IMR-90 (cell line): Measurements from ENCODE around the gene ALDH1A1. TPM values are rescaled to one million over a fixed set of nuclear protein-coding genes. Genes with fewer than 3 reads are reported as not detected.

ENCODE experiments used
- ATAC-seq: fragments of 200-7000 bp; cut with Tn5 transposase; 2 replicates; pipeline ENCODE4 v1.9.1; 2020; ENCODE audit warnings: low read depth, mild to moderate bottlenecking, moderate library complexity
- BruUV-seq: library from RNA; stranded (reverse); fragments of 400-500 nt; replicated peaks from 2 replicates; lab custom pipeline; 2021; lab: Mats Ljungman, UMichigan
- CTCF ChIA-PET: fragments of 300-600 bp; formaldehyde crosslinking; extraction: SDS; loops from one replicate; lab custom pipeline; 2021; ENCODE audit warnings: antibody characterized with exemption; lab: Yijun Ruan, JAX
- POLR2A ChIA-PET: fragments of 300-600 bp; sonication (Branson Sonifier 250); formaldehyde crosslinking; loops from one replicate; lab custom pipeline; 2022; ENCODE audit warnings: antibody characterized with exemption; ENCODE audit not compliant: unreplicated experiment; lab: Charles Lee
- DNase-seq: peaks from one replicate; pipeline ENCODE4 v3.0.0; 2013
- H2AFZ ChIP-seq: replicated peaks from 2 replicates; pipeline ENCODE3; 2013; ENCODE audit warnings: low read length, mild to moderate bottlenecking; ENCODE audit not compliant: poor library complexity
- H2AK5ac ChIP-seq: 2 replicates; pipeline ENCODE4 v1.6.1; 2013; ENCODE audit warnings: low read depth, low read length, inconsistent platforms
- H2AK9ac ChIP-seq: replicated peaks from 2 replicates; pipeline ENCODE3; 2013; ENCODE audit warnings: mild to moderate bottlenecking, low read depth, low read length, moderate library complexity; ENCODE audit not compliant: poor library complexity
- H2BK120ac ChIP-seq: 2 replicates; pipeline ENCODE4 v1.6.1; 2013; ENCODE audit warnings: low read depth, low read length, inconsistent platforms
- H2BK15ac ChIP-seq: 3 replicates; pipeline ENCODE4 v1.6.1; 2013; ENCODE audit warnings: low read depth, low read length, inconsistent platforms
- H2BK20ac ChIP-seq: 2 replicates; pipeline ENCODE4 v1.6.1; 2013; ENCODE audit warnings: low read depth, mild to moderate bottlenecking, inconsistent platforms, low read length, moderate library complexity
- H2BK5ac ChIP-seq: 2 replicates; pipeline ENCODE4 v1.6.1; 2013; ENCODE audit warnings: mild to moderate bottlenecking, low read depth, low read length, inconsistent platforms; ENCODE audit not compliant: poor library complexity, severe bottlenecking
- H3K14ac ChIP-seq: replicated peaks from 2 replicates; pipeline ENCODE4 v1.6.1; 2013; ENCODE audit warnings: low read depth, low read length, inconsistent platforms
- H3K18ac ChIP-seq: 2 replicates; pipeline ENCODE4 v1.6.1; 2013; ENCODE audit warnings: low read depth, low read length, control low read depth
- H3K23ac ChIP-seq: 2 replicates; pipeline ENCODE4 v1.6.1; 2013; ENCODE audit warnings: low read depth, low read length, inconsistent platforms
- H3K27ac ChIP-seq: 2 replicates; pipeline ENCODE4 v1.5.1; 2013; ENCODE audit warnings: mild to moderate bottlenecking, control low read depth, low read length; ENCODE audit not compliant: insufficient read depth
- H3K27me3 ChIP-seq: 2 replicates; pipeline ENCODE4 v1.6.1; 2013; ENCODE audit warnings: low read length; ENCODE audit not compliant: control insufficient read depth, insufficient read depth
- H3K36me3 ChIP-seq: 2 replicates; pipeline ENCODE4 v1.6.1; 2013; ENCODE audit warnings: low read length, mixed read lengths; ENCODE audit not compliant: control insufficient read depth, insufficient read depth
- H3K4ac ChIP-seq: 2 replicates; pipeline ENCODE4 v1.6.1; 2013; ENCODE audit warnings: low read depth, low read length, inconsistent platforms
- H3K4me1 ChIP-seq: 2 replicates; pipeline ENCODE4 v1.6.1; 2013; ENCODE audit warnings: low read length, mixed read lengths; ENCODE audit not compliant: control insufficient read depth, insufficient read depth
- H3K4me2 ChIP-seq: 2 replicates; pipeline ENCODE4 v1.6.1; 2013; ENCODE audit warnings: low read depth, mild to moderate bottlenecking, control low read depth, low read length, moderate library complexity
- H3K4me3 ChIP-seq: 2 replicates; pipeline ENCODE4 v1.5.1; 2013; ENCODE audit warnings: low read depth, mild to moderate bottlenecking, control low read depth, low read length, moderate library complexity; ENCODE audit not compliant: insufficient read depth
- H3K56ac ChIP-seq: 2 replicates; pipeline ENCODE4 v1.6.1; 2013; ENCODE audit warnings: low read length, inconsistent platforms; ENCODE audit not compliant: insufficient read depth; ENCODE audit errors: extremely low read depth
- H3K79me1 ChIP-seq, 2 experiments: 2 replicates each; pipeline ENCODE4 v1.6.1; 2013; ENCODE audit warnings: low read length in 2 of 2, inconsistent platforms in 1 of 2, low read depth in 1 of 2
- H3K9ac ChIP-seq: 2 replicates; pipeline ENCODE4 v1.6.1; 2013; ENCODE audit warnings: low read depth, low read length, control low read depth
- H3K9me1 ChIP-seq: 2 replicates; pipeline ENCODE4 v1.6.1; 2013; ENCODE audit warnings: low read length, inconsistent platforms; ENCODE audit not compliant: insufficient read depth
- H3K9me3 ChIP-seq: 2 replicates; pipeline ENCODE4 v1.6.1; 2013; ENCODE audit warnings: low read length; ENCODE audit not compliant: control insufficient read depth, insufficient read depth
- H4K20me1 ChIP-seq: 2 replicates; pipeline ENCODE4 v1.6.1; 2013; ENCODE audit warnings: low read length, inconsistent platforms; ENCODE audit not compliant: insufficient read depth
- H4K5ac ChIP-seq: 2 replicates; pipeline ENCODE4 v1.6.1; 2013; ENCODE audit warnings: mild to moderate bottlenecking, low read depth, low read length, control low read depth
- H4K8ac ChIP-seq, 2 experiments: 2 replicates each; pipeline ENCODE4 v1.6.1; 2013; ENCODE audit warnings: low read depth in 2 of 2, low read length in 2 of 2, control low read depth in 1 of 2, inconsistent platforms in 1 of 2
- H4K91ac ChIP-seq: 2 replicates; pipeline ENCODE4 v1.6.1; 2013; ENCODE audit warnings: low read depth, low read length, inconsistent platforms; ENCODE audit not compliant: insufficient read depth
- BHLHE40 ChIP-seq: fragments of 150-350 bp; IDR thresholded peaks from 2 replicates; pipeline ENCODE4 v1.6.1; 2016; ENCODE audit warnings: mild to moderate bottlenecking, low read depth, low read length
- CEBPB ChIP-seq: IDR thresholded peaks from 2 replicates; pipeline ENCODE4 v1.6.1; 2012; ENCODE audit warnings: low read depth, low read length, improper control_type of control experiment
- CTCF ChIP-seq: conservative IDR thresholded peaks from 2 replicates; pipeline ENCODE4 v1.5.1; 2012; ENCODE audit warnings: mild to moderate bottlenecking, low read depth, low read length, improper control_type of control experiment
- FOS ChIP-seq: fragments of 150-350 bp; IDR thresholded peaks from 2 replicates; pipeline ENCODE4 v1.6.1; 2016; ENCODE audit warnings: low read depth, low read length
- MAFK ChIP-seq: IDR thresholded peaks from 2 replicates; pipeline ENCODE4 v1.6.1; 2012; ENCODE audit warnings: low read depth, low read length, improper control_type of control experiment
- MAZ ChIP-seq: IDR thresholded peaks from 2 replicates; pipeline ENCODE4 v1.6.1; 2012; ENCODE audit warnings: low read depth, mild to moderate bottlenecking, low read length, improper control_type of control experiment, moderate library complexity, borderline replicate concordance
- NFE2L2 ChIP-seq: fragments of 150-350 bp; IDR thresholded peaks from 2 replicates; pipeline ENCODE4 v1.6.1; 2016; ENCODE audit warnings: low read depth, mild to moderate bottlenecking, low read length
- POLR2A ChIP-seq: IDR thresholded peaks from 2 replicates; pipeline ENCODE4 v1.6.1; 2012; ENCODE audit warnings: mild to moderate bottlenecking, low read depth, low read length
- RAD21 ChIP-seq: IDR thresholded peaks from 2 replicates; pipeline ENCODE4 v1.6.1; 2012; ENCODE audit warnings: low read length, improper control_type of control experiment
- RCOR1 ChIP-seq: IDR thresholded peaks from 2 replicates; pipeline ENCODE4 v1.6.1; 2012; ENCODE audit warnings: mild to moderate bottlenecking, low read length, improper control_type of control experiment; ENCODE audit not compliant: insufficient replicate concordance
- RFX5 ChIP-seq: IDR thresholded peaks from 2 replicates; pipeline ENCODE4 v1.8.0; 2012; ENCODE audit warnings: low read depth, mild to moderate bottlenecking, low read length, moderate library complexity
- SMC3 ChIP-seq: fragments of 150-350 bp; IDR thresholded peaks from 2 replicates; pipeline ENCODE4 v1.6.1; 2016; ENCODE audit warnings: low read depth, mild to moderate bottlenecking, antibody characterized with exemption, low read length, moderate library complexity
- USF2 ChIP-seq: fragments of 150-350 bp; IDR thresholded peaks from 2 replicates; pipeline ENCODE4 v1.6.1; 2017; ENCODE audit warnings: mild to moderate bottlenecking, antibody characterized with exemption, low read length, low read depth
- WGBS, 2 experiments: methylation state at CpG; one replicate each; pipeline versions ENCODE4 v1.1.5 to v1.1.7; 2013; ENCODE audit warnings: missing lambda C conversion rate in 2 of 2; ENCODE audit not compliant: insufficient read length in 1 of 2; ENCODE audit errors: extremely low coverage in 2 of 2; 5-methylcytosine and 5-hydroxymethylcytosine counted together
- dilution Hi-C: fragments of 300-500 bp; cut with HindIII; formaldehyde crosslinking; loops from one replicate; pipeline ENCODE4 v1.14.3; 2018; ENCODE audit warnings: low sequenced_read_pairs; ENCODE audit not compliant: unreplicated experiment
- in situ Hi-C: fragments of 300-500 bp; cut with MboI; formaldehyde crosslinking; loops from 3 replicates; pipeline ENCODE4 v1.14.3; 2019; ENCODE audit warnings: low sequenced_read_pairs, inconsistent platforms, mixed read lengths
- intact Hi-C: fragments of 100-400 bp; cut with micrococcal nuclease; formaldehyde crosslinking; loops from 2 replicates; pipeline ENCODE4 v1.10.0; 2022
- polyA plus RNA-seq, 3 experiments: library from polyadenylated mRNA; depleted of rRNA; stranded (reverse); fragments of >200 nt; gene quantifications; 2 replicates each; pipeline ENCODE4 v1.2.3, GENCODE V29; 2012; ENCODE audit warnings: low replicate concordance in 1 of 3
- total RNA-seq: library from RNA; depleted of rRNA; stranded (reverse); fragments of >200 nt; gene quantifications from 2 replicates; pipeline ENCODE4 v1.2.3, GENCODE V29; 2012
- TF ChIP-seq, protein P1 (sequence below): fragments of 150-350 bp; IDR thresholded peaks from 2 replicates; pipeline ENCODE4 v1.6.1; 2016; ENCODE audit warnings: low read depth, mild to moderate bottlenecking, low read length, moderate library complexity, borderline replicate concordance

Gene ALDH1A1
- total and polyA plus RNA-seq, 2 of the 4 experiments (the other 2 are of a cell fraction) = not detected

GRCh38 chr9:72904267-72905093 lies 48.4 kb downstream of the ALDH1A1 start:
- H4K91ac ChIP-seq = no peak overlapping the region
- no peak overlapping the region for H3K56ac ChIP-seq
- no peak overlapping the region for H3K4me3 ChIP-seq
- no peaks in the 10 kb centered on the region for H3K4me1 ChIP-seq
- H3K18ac ChIP-seq = no peak overlapping the region
- WGBS, 2 experiments = no CpG with 5 or more reads among the region's 2 CpGs
- H3K9me1 ChIP-seq = no peaks in the 10 kb centered on the region
- no peak overlapping the region for H2BK5ac ChIP-seq
- H2BK20ac ChIP-seq = no peak overlapping the region
- no peaks in the 10 kb centered on the region for H3K27me3 ChIP-seq
- H3K9me3 ChIP-seq = no peaks in the 10 kb centered on the region
- BruUV-seq = no TSS peak
- H2AK5ac ChIP-seq = no peak overlapping the region
- no peak overlapping the region for H3K14ac ChIP-seq
- H3K27ac ChIP-seq = no peak overlapping the region
- no peak overlapping the region for H2BK120ac ChIP-seq
- in situ Hi-C loops = no loop called here
- POLR2A ChIA-PET = no interaction called here
- ATAC-seq (no peak), DNase-seq (no peak)
- no peak overlapping the region for H3K4me2 ChIP-seq
- H4K8ac ChIP-seq = no peak overlapping the region
- H3K9ac ChIP-seq = no peak overlapping the region
- no peaks in the 10 kb centered on the region for H3K79me1 ChIP-seq
- H4K5ac ChIP-seq = no peak overlapping the region
- H3K23ac ChIP-seq = no peak overlapping the region
- no peaks in the 10 kb centered on the region for H3K36me3 ChIP-seq
- H4K20me1 ChIP-seq = no peaks in the 10 kb centered on the region
- intact Hi-C loops = loop anchor here (5.0 kb wide), 1 partner anchor 32 kb away; no protein-coding TSS in a partner anchor
- CTCF ChIA-PET = no interaction called here
- dilution Hi-C loops = no loop called here
- no peak overlapping the region for H2BK15ac ChIP-seq
- H2AFZ ChIP-seq = no peak overlapping the region
- no peak overlapping the region for H2AK9ac ChIP-seq
- no peak overlapping the region for H3K4ac ChIP-seq
- TF ChIP-seq RFX5 = no peak
- no peak for TF ChIP-seq RCOR1
- TF ChIP-seq BHLHE40 = no peak
- TF ChIP-seq MAZ = no peak
- no peak for TF ChIP-seq CTCF
- TF ChIP-seq RAD21 = no peak
- TF ChIP-seq, protein P1, sequence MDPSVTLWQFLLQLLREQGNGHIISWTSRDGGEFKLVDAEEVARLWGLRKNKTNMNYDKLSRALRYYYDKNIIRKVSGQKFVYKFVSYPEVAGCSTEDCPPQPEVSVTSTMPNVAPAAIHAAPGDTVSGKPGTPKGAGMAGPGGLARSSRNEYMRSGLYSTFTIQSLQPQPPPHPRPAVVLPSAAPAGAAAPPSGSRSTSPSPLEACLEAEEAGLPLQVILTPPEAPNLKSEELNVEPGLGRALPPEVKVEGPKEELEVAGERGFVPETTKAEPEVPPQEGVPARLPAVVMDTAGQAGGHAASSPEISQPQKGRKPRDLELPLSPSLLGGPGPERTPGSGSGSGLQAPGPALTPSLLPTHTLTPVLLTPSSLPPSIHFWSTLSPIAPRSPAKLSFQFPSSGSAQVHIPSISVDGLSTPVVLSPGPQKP = no peak
- TF ChIP-seq NFE2L2 = no peak
- no peak for TF ChIP-seq FOS
- TF ChIP-seq POLR2A = no peak
- TF ChIP-seq USF2 = no peak
- TF ChIP-seq CEBPB = no peak
- TF ChIP-seq MAFK = no peak
- TF ChIP-seq SMC3 = no peak
